HG02798 (cell line): ENCODE results near the gene KDM5C.
A peak's percentile ranks its signal among the peaks of the same experiment; 100 is the strongest.
"Not testable (repeated sequence)": the region's sequence is repeated elsewhere in the genome, so short reads cannot be mapped to it uniquely, and the experiment has no call there.

Source experiments
- ATAC-seq: cut with Tn5 transposase; IDR thresholded peaks from one replicate; pipeline ENCODE4 v1.9.1; 2021; ENCODE audit warnings: mild to moderate bottlenecking; ENCODE audit not compliant: unreplicated experiment, poor library complexity

The KDM5C gene

GRCh38 chrX:53196678-53197077 lies 28.3 kb downstream of the KDM5C start:
- ATAC-seq: no peak

GRCh38 chrX:53195401-53195800 lies 29.6 kb downstream of the KDM5C start:
- ATAC-seq: no peak

- no peak for ATAC-seq
These were observed 30.7 kb downstream of the KDM5C start for GRCh38 chrX:53194308-53194707.

- no peak for ATAC-seq
These were observed 31.9 kb downstream of the KDM5C start for GRCh38 chrX:53193093-53193492.

GRCh38 chrX:53190363-53190960 lies 34.5 kb downstream of the KDM5C start:
- no peak for ATAC-seq

GRCh38 chrX:53188763-53189162 lies 36.2 kb downstream of the KDM5C start:
- peak; percentile 76 for ATAC-seq

- no peak for ATAC-seq
These were observed 38.7 kb downstream of the KDM5C start for GRCh38 chrX:53186351-53186750.

GRCh38 chrX:53184836-53185235 lies 40.2 kb downstream of the KDM5C start:
- ATAC-seq: no peak

GRCh38 chrX:53171356-53171755 lies 53.7 kb downstream of the KDM5C start:
- no peak for ATAC-seq

GRCh38 chrX:53166103-53166502 lies 58.9 kb downstream of the KDM5C start:
- ATAC-seq: no peak

- ATAC-seq: not testable (repeated sequence)
These were observed 60.4 kb downstream of the KDM5C start for GRCh38 chrX:53164566-53164965.

- no peak for ATAC-seq
These were observed 61.6 kb downstream of the KDM5C start for GRCh38 chrX:53163436-53163835.

GRCh38 chrX:53160297-53160983 lies 64.6 kb downstream of the KDM5C start:
- no peak for ATAC-seq

- no peak for ATAC-seq
These were observed 65.8 kb downstream of the KDM5C start for GRCh38 chrX:53159184-53159583.

GRCh38 chrX:53156207-53156596 lies 68.8 kb downstream of the KDM5C start:
- ATAC-seq: no peak

- ATAC-seq: no peak
These were observed 69.3 kb downstream of the KDM5C start for GRCh38 chrX:53155512-53156206.

GRCh38 chrX:53153581-53153980 lies 71.4 kb downstream of the KDM5C start:
- no peak for ATAC-seq
